Heart left ventricle (tissue), 13 donors: ENCODE results near the gene HERC6.

Source experiments
- CTCF ChIP-seq, 12 donors: fragments of 200-600 bp; sonication (generic) in 4 of 12; IDR thresholded peaks; one replicate each; pipeline versions ENCODE4 v1.5.0 to v1.8.0; 2018 to 2022; ENCODE audit warnings: antibody characterized with exemption in 12 of 12, mild to moderate bottlenecking in 5 of 12
- POLR2A ChIP-seq, 2 donors: fragments of 450-650 bp; IDR thresholded peaks; one replicate each; pipeline ENCODE4 v1.6.1; 2017; ENCODE audit warnings: antibody characterized with exemption in 2 of 2, mild to moderate bottlenecking in 2 of 2, moderate library complexity in 2 of 2
- donor health status: ischemic (EF 13 %, LVEDD 7.1; RV severe dilation, severe dysfunction).
- donor health status: DM: no; HTN: yes; CAD: no.
- donor health status: DM: no; HTN: no; CAD: no.
- donor health status: ischemic (EF 25% LVEDD 6.9; RV normal size, moderate dysfunction).
- donor health status: ischemic (EF 25% LVEDD 5.7; RV mildly dilated, moderate dysfunction).
- donor health status: ischemic (EF 35%, LVEDD 5.7; RV mildly dilated, moderate dysfunction).
- donor health status: nonischemic (EF 11% LVEDD 7.7; RV severe dilation, severe dysfunction).
- donor health status: DM: yes; HTN: yes; CAD: no.
- donor health status: PGD.
- donor health status: ischemic (EF 29% LVEDD 5.4; RV normal size, mild dysfunction).
- donor health status: nonischemic (EF 23%, LVEDD 6.1; RV moderate dilation, normal function).

DNA sequence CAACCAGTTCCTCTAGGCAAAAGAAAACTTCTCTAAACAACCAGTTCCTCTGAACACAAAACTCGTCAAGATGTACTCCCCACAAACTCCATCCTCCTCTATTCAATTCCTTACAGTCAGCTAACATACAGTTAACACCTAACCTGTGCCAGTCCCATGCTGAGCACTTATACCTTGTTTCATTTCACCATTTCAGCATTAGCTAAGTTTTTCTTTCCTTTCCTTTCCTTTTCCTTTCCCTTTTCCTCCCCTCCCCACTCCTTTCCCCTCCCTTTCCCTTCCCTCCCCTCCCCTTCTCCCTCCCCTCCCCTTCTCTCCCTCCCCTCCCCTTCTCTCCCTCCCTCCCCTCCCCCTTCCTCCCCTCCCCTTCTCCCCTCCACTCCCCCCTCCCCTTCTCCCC is 13.1 kb downstream of the HERC6 start:
- no peak for TF ChIP-seq CTCF (IDR thresholded peaks at IDR 0.05)
- TF ChIP-seq POLR2A (IDR thresholded peaks at IDR 0.05): no peak
